Heart right ventricle (tissue), 16 donors: ENCODE results near the gene ZBTB2. TPM values are rescaled to one million over a fixed set of nuclear protein-coding genes. Genes with fewer than 3 reads are reported as not detected.

Experiments used
- ATAC-seq, 8 donors: fragments of 200-7000 bp; cut with Tn5 transposase; one replicate each; pipeline ENCODE4 v1.9.1; 2020; ENCODE audit warnings: mild to moderate bottlenecking in 8 of 8, moderate library complexity in 8 of 8, moderate number of reproducible peaks in 1 of 8
- DNase-seq, 2 donors: peaks; one replicate each; pipeline ENCODE4 v3.0.0-alpha.2; 2020
- H3K27ac ChIP-seq, 10 donors: fragments of 200-600 bp; sonication (generic) in 2 of 10; one replicate each; pipeline versions ENCODE4 v1.5.0 to v1.8.0; 2020 to 2022; ENCODE audit warnings: mild to moderate bottlenecking in 3 of 10
- H3K27me3 ChIP-seq, 7 donors: fragments of 200-600 bp; one replicate each; pipeline ENCODE4 v1.8.0; 2021 to 2022; ENCODE audit warnings: mild to moderate bottlenecking in 2 of 7
- H3K36me3 ChIP-seq, 9 donors: fragments of 200-600 bp; sonication (generic) in 1 of 9; one replicate each; pipeline versions ENCODE4 v1.5.0 to v1.8.0; 2020 to 2022; ENCODE audit warnings: mild to moderate bottlenecking in 2 of 9
- H3K4me1 ChIP-seq, 9 donors: fragments of 200-600 bp; sonication (generic) in 1 of 9; one replicate each; pipeline versions ENCODE4 v1.5.0 to v1.8.0; 2020 to 2022; ENCODE audit warnings: mild to moderate bottlenecking in 4 of 9
- H3K4me3 ChIP-seq, 10 donors: fragments of 200-600 bp; sonication (generic) in 2 of 10; one replicate each; pipeline versions ENCODE4 v1.5.0 to v1.8.0; 2020 to 2022; ENCODE audit warnings: mild to moderate bottlenecking in 7 of 10, moderate library complexity in 2 of 10
- H3K9me3 ChIP-seq, 11 donors: fragments of 200-600 bp in 10 of 11; sonication (generic) in 2 of 11; one replicate each; pipeline versions ENCODE4 v1.5.0 to v1.8.0; 2013 to 2022; ENCODE audit warnings: mild to moderate bottlenecking in 2 of 11, control low read depth in 1 of 11, moderate library complexity in 1 of 11
- WGBS, 2 donors: extraction: QIAGEN DNeasy Blood & Tissue Kit; methylation state at CpG; one replicate each; pipeline ENCODE4 v1.1.7; 2013; ENCODE audit warnings: inconsistent platforms in 1 of 2; 5-methylcytosine and 5-hydroxymethylcytosine counted together
- intact Hi-C, 10 donors: fragments of 100-400 bp; cut with DNase I; formaldehyde crosslinking; loops; one replicate each; pipeline versions ENCODE4 v1.11.1 to v1.14.2; 2022
- polyA plus RNA-seq, 2 donors: library from polyadenylated mRNA; stranded (reverse); fragments of 200-250 nt; gene quantifications; one replicate each; pipeline ENCODE4 v1.2.3, GENCODE V29; 2013
- total RNA-seq, 10 donors: library from RNA; stranded (reverse); fragmentation: NEBNext Ultra II Directional in 3 of 10; extraction: Animal tissue kit (Norgen Biotek cat#: 25700) in 3 of 10; gene quantifications; one replicate each; pipeline versions ENCODE4 v1.2.1 to v1.2.4, GENCODE V29; 2021 to 2023
- TF ChIP-seq, protein P1 (sequence below), 9 donors: fragments of 200-600 bp; sonication (generic) in 2 of 9; IDR thresholded peaks; one replicate each; pipeline versions ENCODE4 v1.5.0 to v1.8.0; 2021 to 2022; ENCODE audit warnings: antibody characterized with exemption in 9 of 9, mild to moderate bottlenecking in 5 of 9, moderate library complexity in 1 of 9
- donor health status: Arrhythmogenic right ventricular cardiomyopathy.
- donor health status: ischemic (EF 13 %, LVEDD 7.1; RV severe dilation, severe dysfunction).
- donor health status: healthy with polysubstance abuse.
- donor health status: DM: no; HTN: yes; CAD: no.
- donor health status: DM: no; HTN: no; CAD: no.
- donor health status: ischemic (EF 25% LVEDD 6.9; RV normal size, moderate dysfunction).
- donor health status: ischemic (EF 25% LVEDD 5.7; RV mildly dilated, moderate dysfunction).
- donor health status: healthy.
- donor health status: DM: yes; HTN: yes; CAD: no.
- donor health status: Ischemic cardiomyopathy.
- donor health status: ischemic (EF 35%, LVEDD 5.7; RV mildly dilated, moderate dysfunction).
- donor health status: nonischemic (EF 11% LVEDD 7.7; RV severe dilation, severe dysfunction).
- donor health status: DM: yes; HTN: yes; CAD: no.
- donor health status: PGD.
- donor health status: ischemic (EF 29% LVEDD 5.4; RV normal size, mild dysfunction).
- donor health status: nonischemic (EF 23%, LVEDD 6.1; RV moderate dilation, normal function).

Gene ZBTB2
- total and polyA plus RNA-seq, 12 donors: 3.4 to 8.3 (median 4.9) TPM

DNA sequence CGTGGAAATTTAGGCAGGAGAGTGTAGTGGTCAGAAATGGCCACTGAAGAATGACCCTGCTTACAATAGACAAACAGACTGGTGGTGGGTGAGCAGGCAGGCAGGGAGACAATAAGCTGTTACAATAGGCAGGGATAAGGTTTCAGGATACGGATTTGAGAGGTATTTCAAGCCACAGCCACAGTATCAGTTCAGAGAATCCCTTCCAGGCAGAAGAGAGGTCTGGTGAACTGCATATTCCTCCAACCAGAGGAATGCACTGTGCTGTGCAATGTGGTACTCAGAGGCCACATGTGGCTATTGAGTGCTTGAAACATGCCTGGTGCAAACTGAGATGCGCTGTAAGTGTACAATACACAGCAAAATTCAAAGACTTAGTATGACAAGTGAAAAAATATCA, 40.0 kb upstream of the ZBTB2 start:
- no peak overlapping the region for H3K4me3 ChIP-seq
- TF ChIP-seq, protein P1, sequence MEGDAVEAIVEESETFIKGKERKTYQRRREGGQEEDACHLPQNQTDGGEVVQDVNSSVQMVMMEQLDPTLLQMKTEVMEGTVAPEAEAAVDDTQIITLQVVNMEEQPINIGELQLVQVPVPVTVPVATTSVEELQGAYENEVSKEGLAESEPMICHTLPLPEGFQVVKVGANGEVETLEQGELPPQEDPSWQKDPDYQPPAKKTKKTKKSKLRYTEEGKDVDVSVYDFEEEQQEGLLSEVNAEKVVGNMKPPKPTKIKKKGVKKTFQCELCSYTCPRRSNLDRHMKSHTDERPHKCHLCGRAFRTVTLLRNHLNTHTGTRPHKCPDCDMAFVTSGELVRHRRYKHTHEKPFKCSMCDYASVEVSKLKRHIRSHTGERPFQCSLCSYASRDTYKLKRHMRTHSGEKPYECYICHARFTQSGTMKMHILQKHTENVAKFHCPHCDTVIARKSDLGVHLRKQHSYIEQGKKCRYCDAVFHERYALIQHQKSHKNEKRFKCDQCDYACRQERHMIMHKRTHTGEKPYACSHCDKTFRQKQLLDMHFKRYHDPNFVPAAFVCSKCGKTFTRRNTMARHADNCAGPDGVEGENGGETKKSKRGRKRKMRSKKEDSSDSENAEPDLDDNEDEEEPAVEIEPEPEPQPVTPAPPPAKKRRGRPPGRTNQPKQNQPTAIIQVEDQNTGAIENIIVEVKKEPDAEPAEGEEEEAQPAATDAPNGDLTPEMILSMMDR (IDR thresholded peaks at IDR 0.05): no peak
- ATAC-seq (no peak), DNase-seq (no peak)
- 94 to 96% methylated on average over 3 of the region's 3 CpGs for WGBS, 2 donors
- intact Hi-C loops: no loop called here
- H3K36me3 ChIP-seq: peaks cover 0 to 85% (median 22%) of the 10 kb centered on the region in 9 donors
- H3K27me3 ChIP-seq: no peaks in the 10 kb centered on the region
- H3K4me1 ChIP-seq: peaks cover 0 to 4% (median under 1%) of the 10 kb centered on the region in 9 donors
- no peak overlapping the region for H3K27ac ChIP-seq
- no peaks in the 10 kb centered on the region for H3K9me3 ChIP-seq

GRCh38 chr6:151430886-151431285, 39.5 kb upstream of the ZBTB2 start:
- no peaks in the 10 kb centered on the region for H3K9me3 ChIP-seq
- H3K27ac ChIP-seq: no peak overlapping the region
- 88 to 93% methylated on average over 3 of the region's 3 CpGs for WGBS, 2 donors
- H3K4me3 ChIP-seq: no peak overlapping the region
- peaks cover 0 to 90% (median 25%) of the 10 kb centered on the region in 9 donors for H3K36me3 ChIP-seq
- intact Hi-C loops: no loop called here
- H3K4me1 ChIP-seq: no peaks in the 10 kb centered on the region
- ATAC-seq (no peak), DNase-seq (no peak)
- no peaks in the 10 kb centered on the region for H3K27me3 ChIP-seq
- TF ChIP-seq, protein P1 (IDR thresholded peaks at IDR 0.05): no peak

- H3K4me1 ChIP-seq: no peaks in the 10 kb centered on the region
- intact Hi-C loops: no loop called here
- no peak overlapping the region for H3K4me3 ChIP-seq
- no peak overlapping the region for H3K27ac ChIP-seq
- DNase-seq (no peak), ATAC-seq (no peak)
- 93 to 97% methylated on average over 4 of the region's 4 CpGs for WGBS, 2 donors
- peaks cover 0 to 99% (median 30%) of the 10 kb centered on the region in 9 donors for H3K36me3 ChIP-seq
- no peaks in the 10 kb centered on the region for H3K9me3 ChIP-seq
- H3K27me3 ChIP-seq: no peaks in the 10 kb centered on the region
- TF ChIP-seq, protein P1 (IDR thresholded peaks at IDR 0.05): no peak
Measured at GRCh38 chr6:151428093-151428735, 36.9 kb upstream of the ZBTB2 start.

DNA sequence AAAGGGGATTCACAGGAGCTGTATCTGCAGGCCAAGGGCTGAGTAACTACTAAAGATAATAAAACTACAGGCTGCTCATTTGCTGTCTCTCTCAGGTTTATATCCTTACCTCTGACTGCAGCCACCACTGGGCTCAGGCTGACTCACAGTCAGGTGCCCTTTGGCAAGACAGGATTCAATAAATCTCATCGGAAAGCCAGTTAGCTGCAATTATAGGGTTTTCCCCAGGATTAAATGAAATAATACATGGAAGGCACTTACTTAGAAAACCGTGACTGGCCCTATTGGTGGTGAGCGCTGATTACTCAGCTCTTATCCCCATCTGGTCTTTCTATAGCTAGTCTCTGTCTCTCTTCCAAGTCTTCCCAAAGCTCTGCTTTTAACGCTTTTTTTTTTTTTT, 34.2 kb upstream of the ZBTB2 start:
- intact Hi-C loops: no loop called here
- Histone ChIP-seq H3K27ac (no peak overlapping the region), H3K27me3 (no peaks in the 10 kb centered on the region), H3K4me3 (no peak overlapping the region), H3K9me3 (no peaks in the 10 kb centered on the region), H3K4me1 (no peaks in the 10 kb centered on the region), H3K36me3 (peaks cover 0 to 99% (median 25%) of the 10 kb centered on the region in 9 donors)
- TF ChIP-seq, protein P1 (IDR thresholded peaks at IDR 0.05): no peak
- DNase-seq (no peak), ATAC-seq (no peak)
- 87 to 95% methylated on average over 4 of the region's 4 CpGs for WGBS, 2 donors
